ENCODE measurements around the gene PHLPP1. TPM values are rescaled to one million over a fixed set of nuclear protein-coding genes. Genes with fewer than 3 reads are reported as not detected.

Gene PHLPP1
- total and polyA plus RNA-seq, 2 experiments from 2014 or later, result 15.7 to 73.6 TPM

- no peaks in the 10 kb centered on the region for H4K20me1 ChIP-seq (replicated peaks; ENCODE audit: insufficient read depth)
- no peak for ATAC-seq
- no peaks in the 10 kb centered on the region for H3K4me1 ChIP-seq (ENCODE audit: insufficient read depth)
- Mint-ChIP-seq H3K27ac (no peak overlapping the region), H3K27me3 (ENCODE audit: insufficient read depth, low read depth, poor library complexity) (peaks cover 3% of the 10 kb centered on the region), H3K4me3 (no peak overlapping the region), H3K4me1 (peaks cover 5% of the 10 kb centered on the region), H3K9me3 (no peaks in the 10 kb centered on the region), H3K36me3 (ENCODE audit: low read depth) (no peaks in the 10 kb centered on the region)
- no peaks in the 10 kb centered on the region for H3F3A ChIP-seq (replicated peaks; ENCODE audit: low read depth)
- TF ChIP-seq EZH2 (IDR thresholded peaks at IDR 0.05; ENCODE audit: low read depth, unreplicated experiment), result no peak
- TF ChIP-seq STAT1 (IDR thresholded peaks at IDR 0.05; ENCODE audit: unreplicated experiment), result no peak
- TF ChIP-seq REST (IDR thresholded peaks at IDR 0.05; ENCODE audit: unreplicated experiment), result no peak
- no peak for TF ChIP-seq NANOG (IDR thresholded peaks at IDR 0.05; ENCODE audit: borderline replicate concordance)
- no peak for TF ChIP-seq CREB1 (CRISPR knock-in tag; IDR thresholded peaks at IDR 0.05; ENCODE audit: low read depth)
- no peak for TF ChIP-seq ZNF331 (CRISPR knock-in tag; IDR thresholded peaks at IDR 0.05; ENCODE audit: low read depth)
- no peak for TF ChIP-seq EZH2phosphoT487 (IDR thresholded peaks at IDR 0.05; ENCODE audit: unreplicated experiment)
- no peak for TF ChIP-seq ZNF114 (CRISPR knock-in tag; IDR thresholded peaks at IDR 0.05)
- TF ChIP-seq, protein P1, sequence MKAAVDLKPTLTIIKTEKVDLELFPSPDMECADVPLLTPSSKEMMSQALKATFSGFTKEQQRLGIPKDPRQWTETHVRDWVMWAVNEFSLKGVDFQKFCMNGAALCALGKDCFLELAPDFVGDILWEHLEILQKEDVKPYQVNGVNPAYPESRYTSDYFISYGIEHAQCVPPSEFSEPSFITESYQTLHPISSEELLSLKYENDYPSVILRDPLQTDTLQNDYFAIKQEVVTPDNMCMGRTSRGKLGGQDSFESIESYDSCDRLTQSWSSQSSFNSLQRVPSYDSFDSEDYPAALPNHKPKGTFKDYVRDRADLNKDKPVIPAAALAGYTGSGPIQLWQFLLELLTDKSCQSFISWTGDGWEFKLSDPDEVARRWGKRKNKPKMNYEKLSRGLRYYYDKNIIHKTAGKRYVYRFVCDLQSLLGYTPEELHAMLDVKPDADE (IDR thresholded peaks at IDR 0.05), result no peak
- TF ChIP-seq POLR2AphosphoS5 (IDR thresholded peaks at IDR 0.05; ENCODE audit: low read depth), result no peak
- TF ChIP-seq JUNB (IDR thresholded peaks at IDR 0.05; ENCODE audit: unreplicated experiment), result no peak
- TF ChIP-seq, protein P2, sequence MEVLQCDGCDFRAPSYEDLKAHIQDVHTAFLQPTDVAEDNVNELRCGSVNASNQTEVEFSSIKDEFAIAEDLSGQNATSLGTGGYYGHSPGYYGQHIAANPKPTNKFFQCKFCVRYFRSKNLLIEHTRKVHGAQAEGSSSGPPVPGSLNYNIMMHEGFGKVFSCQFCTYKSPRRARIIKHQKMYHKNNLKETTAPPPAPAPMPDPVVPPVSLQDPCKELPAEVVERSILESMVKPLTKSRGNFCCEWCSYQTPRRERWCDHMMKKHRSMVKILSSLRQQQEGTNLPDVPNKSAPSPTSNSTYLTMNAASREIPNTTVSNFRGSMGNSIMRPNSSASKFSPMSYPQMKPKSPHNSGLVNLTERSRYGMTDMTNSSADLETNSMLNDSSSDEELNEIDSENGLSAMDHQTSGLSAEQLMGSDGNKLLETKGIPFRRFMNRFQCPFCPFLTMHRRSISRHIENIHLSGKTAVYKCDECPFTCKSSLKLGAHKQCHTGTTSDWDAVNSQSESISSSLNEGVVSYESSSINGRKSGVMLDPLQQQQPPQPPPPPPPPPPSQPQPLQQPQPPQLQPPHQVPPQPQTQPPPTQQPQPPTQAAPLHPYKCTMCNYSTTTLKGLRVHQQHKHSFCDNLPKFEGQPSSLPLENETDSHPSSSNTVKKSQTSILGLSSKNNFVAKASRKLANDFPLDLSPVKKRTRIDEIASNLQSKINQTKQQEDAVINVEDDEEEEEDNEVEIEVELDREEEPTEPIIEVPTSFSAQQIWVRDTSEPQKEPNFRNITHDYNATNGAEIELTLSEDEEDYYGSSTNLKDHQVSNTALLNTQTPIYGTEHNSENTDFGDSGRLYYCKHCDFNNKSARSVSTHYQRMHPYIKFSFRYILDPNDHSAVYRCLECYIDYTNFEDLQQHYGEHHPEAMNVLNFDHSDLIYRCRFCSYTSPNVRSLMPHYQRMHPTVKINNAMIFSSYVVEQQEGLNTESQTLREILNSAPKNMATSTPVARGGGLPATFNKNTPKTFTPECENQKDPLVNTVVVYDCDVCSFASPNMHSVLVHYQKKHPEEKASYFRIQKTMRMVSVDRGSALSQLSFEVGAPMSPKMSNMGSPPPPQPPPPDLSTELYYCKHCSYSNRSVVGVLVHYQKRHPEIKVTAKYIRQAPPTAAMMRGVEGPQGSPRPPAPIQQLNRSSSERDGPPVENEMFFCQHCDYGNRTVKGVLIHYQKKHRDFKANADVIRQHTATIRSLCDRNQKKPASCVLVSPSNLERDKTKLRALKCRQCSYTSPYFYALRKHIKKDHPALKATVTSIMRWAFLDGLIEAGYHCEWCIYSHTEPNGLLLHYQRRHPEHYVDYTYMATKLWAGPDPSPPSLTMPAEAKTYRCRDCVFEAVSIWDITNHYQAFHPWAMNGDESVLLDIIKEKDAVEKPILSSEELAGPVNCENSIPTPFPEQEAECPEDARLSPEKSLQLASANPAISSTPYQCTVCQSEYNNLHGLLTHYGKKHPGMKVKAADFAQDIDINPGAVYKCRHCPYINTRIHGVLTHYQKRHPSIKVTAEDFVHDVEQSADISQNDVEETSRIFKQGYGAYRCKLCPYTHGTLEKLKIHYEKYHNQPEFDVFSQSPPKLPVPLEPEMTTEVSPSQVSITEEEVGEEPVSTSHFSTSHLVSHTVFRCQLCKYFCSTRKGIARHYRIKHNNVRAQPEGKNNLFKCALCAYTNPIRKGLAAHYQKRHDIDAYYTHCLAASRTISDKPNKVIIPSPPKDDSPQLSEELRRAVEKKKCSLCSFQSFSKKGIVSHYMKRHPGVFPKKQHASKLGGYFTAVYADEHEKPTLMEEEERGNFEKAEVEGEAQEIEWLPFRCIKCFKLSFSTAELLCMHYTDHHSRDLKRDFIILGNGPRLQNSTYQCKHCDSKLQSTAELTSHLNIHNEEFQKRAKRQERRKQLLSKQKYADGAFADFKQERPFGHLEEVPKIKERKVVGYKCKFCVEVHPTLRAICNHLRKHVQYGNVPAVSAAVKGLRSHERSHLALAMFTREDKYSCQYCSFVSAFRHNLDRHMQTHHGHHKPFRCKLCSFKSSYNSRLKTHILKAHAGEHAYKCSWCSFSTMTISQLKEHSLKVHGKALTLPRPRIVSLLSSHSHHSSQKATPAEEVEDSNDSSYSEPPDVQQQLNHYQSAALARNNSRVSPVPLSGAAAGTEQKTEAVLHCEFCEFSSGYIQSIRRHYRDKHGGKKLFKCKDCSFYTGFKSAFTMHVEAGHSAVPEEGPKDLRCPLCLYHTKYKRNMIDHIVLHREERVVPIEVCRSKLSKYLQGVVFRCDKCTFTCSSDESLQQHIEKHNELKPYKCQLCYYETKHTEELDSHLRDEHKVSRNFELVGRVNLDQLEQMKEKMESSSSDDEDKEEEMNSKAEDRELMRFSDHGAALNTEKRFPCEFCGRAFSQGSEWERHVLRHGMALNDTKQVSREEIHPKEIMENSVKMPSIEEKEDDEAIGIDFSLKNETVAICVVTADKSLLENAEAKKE (CRISPR knock-in tag; IDR thresholded peaks at IDR 0.05), result no peak
- TF ChIP-seq, protein P3, sequence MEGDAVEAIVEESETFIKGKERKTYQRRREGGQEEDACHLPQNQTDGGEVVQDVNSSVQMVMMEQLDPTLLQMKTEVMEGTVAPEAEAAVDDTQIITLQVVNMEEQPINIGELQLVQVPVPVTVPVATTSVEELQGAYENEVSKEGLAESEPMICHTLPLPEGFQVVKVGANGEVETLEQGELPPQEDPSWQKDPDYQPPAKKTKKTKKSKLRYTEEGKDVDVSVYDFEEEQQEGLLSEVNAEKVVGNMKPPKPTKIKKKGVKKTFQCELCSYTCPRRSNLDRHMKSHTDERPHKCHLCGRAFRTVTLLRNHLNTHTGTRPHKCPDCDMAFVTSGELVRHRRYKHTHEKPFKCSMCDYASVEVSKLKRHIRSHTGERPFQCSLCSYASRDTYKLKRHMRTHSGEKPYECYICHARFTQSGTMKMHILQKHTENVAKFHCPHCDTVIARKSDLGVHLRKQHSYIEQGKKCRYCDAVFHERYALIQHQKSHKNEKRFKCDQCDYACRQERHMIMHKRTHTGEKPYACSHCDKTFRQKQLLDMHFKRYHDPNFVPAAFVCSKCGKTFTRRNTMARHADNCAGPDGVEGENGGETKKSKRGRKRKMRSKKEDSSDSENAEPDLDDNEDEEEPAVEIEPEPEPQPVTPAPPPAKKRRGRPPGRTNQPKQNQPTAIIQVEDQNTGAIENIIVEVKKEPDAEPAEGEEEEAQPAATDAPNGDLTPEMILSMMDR (conservative IDR thresholded peaks at IDR 0.05; ENCODE audit: low read depth in 2 of 2), result no peak
- H2AFZ ChIP-seq, result no peak overlapping the region
- H3K79me2 ChIP-seq (replicated peaks; ENCODE audit: insufficient read depth), result no peaks in the 10 kb centered on the region
- H3K36me3 ChIP-seq (ENCODE audit: insufficient read depth), result no peaks in the 10 kb centered on the region
- no peaks in the 10 kb centered on the region for H3K27me3 ChIP-seq (ENCODE audit: insufficient read depth)
- H3K27ac ChIP-seq (ENCODE audit: low read depth), result no peak overlapping the region
- H3K4me3 ChIP-seq, result no peak overlapping the region
- no peak for DNase-seq (ENCODE audit: low spot score)
- H3K9me2 ChIP-seq (ENCODE audit: insufficient read depth), result 0 out of 2 replicates have a peak, but pooled peaks cover 3% of the 10 kb centered on the region
- H3K4me2 ChIP-seq, result no peak overlapping the region
These were observed 288.6 kb downstream of the PHLPP1 start for GRCh38 chr18:63003899-63004298.
